Limb (tissue), 2 donors: ENCODE results near the gene FLYWCH1.

Experiments
- DNase-seq, 2 donors: peaks; one replicate each; pipeline ENCODE4 v3.0.0-alpha.2; 2016; ENCODE audit errors: extremely low spot score in 2 of 2

The FLYWCH1 gene

DNA sequence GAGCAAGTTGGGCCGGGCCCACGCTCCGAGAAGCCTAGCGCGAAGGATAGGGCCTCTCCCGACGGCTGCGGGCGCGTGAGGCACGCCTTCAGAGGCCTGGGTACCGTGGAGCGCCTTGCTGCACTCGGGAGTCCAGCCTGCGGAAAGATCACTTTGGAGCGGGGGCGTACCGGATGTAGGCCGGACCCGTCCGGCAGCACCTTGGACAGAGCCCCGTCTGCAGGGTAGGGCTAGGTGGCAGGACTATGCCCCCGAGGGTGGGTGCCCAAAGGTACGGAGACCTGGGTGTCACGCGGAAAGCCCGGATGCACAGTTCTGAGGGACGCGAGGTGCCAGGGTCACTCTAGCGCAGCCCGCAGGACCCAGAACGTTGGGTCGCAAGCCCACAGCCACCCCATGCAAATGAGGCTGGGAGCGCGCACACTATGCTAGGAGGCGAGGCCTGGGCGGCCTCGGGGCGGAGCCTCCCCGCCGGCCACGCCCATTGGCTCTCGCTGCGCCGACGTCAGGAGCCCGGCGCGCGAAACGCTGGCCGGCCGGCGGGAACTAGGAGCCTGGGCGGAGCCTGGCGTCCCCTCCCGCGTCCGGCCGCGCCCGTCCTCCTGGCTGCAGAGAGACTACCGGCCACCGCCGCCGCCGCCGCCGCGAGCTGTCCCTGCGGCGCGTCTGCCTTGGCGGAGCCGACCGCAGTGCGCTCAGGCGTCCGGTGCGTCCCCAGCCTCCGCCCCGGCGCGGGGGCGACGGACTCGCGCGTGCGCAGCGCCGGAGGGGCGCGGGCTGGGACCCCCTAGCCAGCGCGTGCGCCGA lies 57.2 kb downstream of the FLYWCH1 start, which contains the start of gene PAQR4:
TSS of gene PAQR4 (plus strand) at position 611 of the 807 bp plus-strand sequence. CDS start 327 bp downstream, outside the sequence.
- DNase-seq, result peak; percentile 87 to 90

DNA sequence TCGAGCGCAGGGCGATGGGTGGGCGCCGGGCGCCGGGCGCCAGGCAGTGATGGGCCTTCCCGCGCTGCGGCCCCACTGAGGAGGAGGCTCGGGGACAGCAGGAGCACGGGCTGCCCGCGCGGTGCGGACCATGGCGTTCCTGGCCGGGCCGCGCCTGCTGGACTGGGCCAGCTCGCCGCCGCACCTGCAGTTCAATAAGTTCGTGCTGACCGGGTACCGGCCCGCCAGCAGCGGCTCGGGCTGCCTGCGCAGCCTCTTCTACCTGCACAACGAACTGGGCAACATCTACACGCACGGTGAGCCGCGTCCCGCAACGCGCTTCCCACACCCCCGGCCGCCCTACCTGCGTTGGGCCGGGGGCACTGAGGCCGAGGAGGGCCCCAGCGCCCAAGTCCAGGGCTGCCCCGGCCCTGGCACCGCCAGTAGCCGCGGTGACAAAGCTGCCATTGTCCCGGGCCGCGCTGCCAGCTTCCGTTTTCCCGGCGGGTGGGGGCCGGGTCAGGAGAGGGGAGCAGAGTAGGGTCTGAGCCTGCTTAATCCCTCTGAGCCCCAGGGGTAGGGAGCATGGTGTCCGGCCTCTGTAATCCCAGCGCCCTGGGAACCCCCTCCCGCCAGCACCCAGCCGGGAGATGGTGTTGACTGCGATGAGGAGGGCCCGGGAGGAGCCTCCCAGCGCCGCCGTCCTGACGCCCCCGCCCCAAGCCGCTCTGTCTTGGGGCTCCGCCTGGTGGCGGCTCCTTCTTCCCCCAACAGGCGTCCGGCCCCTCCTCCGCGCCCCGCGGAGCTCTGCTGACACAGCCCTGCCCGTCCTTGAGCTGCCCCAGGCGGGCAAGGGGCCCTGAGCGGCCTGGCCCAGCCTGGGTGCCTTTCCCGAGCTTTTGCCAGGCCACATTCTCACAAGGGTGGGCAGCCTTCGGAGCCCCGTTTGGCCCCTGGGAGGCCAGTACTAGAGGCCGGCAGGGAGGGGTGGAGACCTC lies 58.1 kb downstream of the FLYWCH1 start:
- no peak for DNase-seq

DNA sequence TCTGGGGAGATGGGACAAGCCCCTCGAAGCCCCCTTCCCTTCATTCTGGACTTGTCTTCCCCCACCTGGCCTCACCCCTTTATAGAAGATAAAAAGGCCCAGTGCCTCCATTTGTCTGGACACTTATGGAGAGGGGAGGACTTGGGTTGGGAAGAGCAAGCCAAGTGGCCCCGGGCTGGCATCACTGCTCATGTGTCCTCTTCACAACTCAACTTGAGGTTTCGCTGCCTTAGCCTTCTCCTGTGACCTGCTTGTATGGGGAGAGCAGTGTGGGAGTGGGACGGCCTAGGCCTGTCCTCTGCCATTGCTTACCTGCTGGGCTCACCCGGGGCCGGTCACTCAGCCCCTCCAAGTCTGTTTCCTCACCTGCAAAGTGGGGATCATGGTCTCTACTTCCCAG lies 58.8 kb downstream of the FLYWCH1 start:
- DNase-seq, result no peak

DNA sequence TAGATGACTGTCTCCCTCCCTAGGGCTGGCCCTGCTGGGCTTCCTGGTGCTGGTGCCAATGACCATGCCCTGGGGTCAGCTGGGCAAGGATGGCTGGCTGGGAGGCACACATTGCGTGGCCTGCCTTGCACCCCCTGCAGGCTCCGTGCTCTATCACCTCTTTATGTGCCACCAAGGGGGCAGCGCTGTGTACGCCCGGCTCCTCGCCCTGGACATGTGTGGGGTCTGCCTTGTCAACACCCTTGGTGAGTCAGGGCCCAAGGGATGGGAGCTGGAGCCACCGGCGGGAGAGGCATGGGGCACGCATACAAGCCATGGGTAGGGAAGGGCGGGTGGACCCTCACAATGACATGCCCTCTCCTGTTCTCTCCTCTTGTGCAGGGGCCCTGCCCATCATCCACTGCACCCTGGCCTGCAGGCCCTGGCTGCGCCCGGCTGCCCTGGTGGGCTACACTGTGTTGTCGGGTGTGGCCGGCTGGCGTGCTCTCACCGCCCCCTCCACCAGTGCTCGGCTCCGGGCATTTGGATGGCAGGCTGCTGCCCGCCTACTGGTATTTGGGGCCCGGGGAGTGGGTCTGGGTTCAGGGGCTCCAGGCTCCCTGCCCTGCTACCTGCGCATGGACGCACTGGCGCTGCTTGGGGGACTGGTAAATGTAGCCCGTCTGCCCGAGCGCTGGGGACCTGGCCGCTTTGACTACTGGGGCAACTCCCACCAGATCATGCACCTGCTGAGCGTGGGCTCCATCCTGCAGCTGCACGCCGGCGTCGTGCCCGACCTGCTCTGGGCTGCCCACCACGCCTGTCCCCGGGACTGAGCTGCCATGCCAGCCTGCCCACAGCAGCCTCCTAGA lies 59.6 kb downstream of the FLYWCH1 start:
- no peak for DNase-seq

DNA sequence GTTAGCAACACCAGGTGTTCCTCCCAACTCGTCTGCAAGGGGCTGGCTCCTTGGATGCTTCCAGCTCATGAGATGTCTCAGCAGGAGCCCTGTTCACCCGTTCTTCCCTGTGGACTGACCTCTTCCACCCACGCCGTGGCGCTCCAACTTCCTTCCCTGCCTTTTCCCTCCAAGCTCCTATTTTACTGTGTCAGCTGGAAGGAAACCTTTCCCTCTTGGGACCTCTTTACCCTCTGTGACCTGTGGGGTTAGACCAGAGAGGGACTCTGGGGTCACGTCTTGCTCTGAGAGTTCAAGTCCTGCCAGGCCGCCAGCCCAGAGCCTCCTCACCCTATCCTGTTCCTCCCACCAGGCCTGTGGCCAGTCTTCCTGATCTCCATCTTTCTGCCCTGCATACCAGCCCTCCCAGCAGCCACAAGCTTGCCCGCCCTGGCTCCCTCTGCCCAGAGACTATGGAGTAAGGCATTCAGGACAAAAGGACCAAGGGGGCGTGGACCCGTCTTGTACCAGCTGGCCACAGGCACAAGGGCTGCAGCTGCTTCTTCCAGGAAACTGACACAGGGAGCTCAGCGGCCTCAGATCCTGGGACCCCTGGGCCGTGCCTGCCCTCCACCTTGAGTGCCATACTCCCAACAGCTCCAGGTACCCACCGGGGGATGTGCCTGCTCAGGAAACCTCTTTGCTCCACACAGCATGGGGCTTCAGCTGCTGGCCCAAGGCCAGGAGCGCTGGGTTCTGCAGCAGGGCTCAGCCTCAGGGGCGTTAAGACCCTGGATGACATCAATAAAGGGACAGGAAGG lies 60.5 kb downstream of the FLYWCH1 start:
- DNase-seq, result no peak

DNA sequence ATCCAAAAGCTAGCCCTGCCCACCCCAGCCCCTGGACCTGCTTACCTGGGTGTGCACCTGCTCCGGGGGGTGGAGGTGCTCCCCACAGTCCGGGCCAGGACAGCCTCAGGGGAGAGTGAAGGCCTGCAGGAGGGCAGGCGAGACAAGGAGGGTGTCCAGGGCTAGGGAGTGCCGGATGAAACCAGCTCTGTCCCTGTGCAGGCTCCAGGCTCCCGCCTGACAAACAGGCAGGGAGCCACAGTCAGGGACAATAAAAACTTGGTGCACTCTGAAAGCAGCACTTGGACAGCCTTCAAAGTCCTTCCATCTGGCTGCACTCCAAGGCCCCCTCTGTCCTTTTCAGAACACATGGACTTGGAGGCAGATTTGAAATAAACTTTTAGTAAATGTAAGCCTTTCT lies 61.4 kb downstream of the FLYWCH1 start:
- DNase-seq, result no peak

DNA sequence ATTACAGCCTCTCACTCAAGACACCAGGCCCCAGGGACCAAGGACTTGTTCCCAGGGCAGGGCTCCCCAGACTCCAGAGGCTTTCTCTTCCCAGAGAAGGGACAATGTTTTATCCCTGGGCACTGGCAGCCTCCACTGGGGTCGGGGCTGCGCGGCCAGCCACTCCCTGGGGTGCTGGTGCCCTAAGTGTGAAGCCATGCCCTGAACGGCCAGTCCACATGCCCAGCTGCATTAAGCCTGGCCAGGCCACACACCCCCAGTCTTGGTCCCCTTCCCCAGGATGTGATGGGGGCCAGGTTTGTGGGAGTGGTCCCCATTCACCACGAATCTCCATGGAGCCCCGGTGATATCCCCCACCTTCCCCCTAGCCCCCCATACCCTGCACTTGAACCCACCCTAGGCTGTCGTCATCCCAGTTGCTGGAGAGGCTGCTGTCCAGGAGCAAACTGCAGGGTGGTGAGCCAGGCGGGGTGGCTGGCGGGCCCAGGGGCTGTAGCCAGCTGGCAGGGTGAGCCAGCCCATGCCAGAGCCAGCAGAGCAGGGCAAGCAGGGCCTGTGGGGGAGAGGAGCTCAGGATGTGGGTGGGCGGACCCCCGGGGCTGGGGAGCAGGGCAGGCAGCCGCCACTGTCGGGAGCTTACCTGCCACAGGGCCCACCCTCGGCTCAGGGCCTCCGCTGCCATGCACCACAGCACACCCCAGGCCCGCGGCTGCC lies 62.0 kb downstream of the FLYWCH1 start:
- DNase-seq, result no peak

DNA sequence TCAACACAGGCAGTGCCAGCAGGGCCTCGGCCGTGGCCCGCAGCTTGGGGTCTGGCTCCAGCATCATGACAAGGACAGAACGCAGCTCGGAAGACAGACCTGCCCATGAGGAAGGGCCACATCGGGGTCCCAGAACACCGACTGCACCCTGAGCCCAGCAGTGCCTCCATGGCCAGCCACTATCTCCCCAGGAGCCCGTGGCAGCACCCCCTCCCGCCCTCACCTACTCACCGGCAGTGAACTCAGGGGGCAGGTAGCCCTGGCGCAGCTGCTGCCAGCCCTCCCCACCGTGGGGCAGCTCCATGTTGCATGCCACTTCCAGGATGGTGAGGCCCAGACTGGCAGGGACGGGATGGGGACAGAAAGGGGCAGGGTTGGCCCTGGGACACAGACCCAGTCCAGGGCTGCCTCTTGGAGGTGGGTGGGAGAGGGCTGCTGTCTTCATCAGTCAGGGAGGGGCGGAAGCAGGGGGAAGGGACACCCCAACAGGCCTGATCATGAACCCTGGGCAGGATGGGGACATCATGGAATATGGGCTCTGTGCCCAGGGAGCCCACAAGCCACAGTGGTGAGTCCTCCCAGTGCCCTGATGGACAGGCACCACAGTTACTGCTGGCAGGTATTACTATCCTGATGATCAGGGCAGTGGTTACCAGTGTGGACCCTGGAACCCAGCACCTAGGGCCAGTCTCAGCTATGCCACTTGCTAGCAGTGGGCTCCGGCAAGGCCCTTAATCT lies 62.8 kb downstream of the FLYWCH1 start:
- DNase-seq, result no peak

DNA sequence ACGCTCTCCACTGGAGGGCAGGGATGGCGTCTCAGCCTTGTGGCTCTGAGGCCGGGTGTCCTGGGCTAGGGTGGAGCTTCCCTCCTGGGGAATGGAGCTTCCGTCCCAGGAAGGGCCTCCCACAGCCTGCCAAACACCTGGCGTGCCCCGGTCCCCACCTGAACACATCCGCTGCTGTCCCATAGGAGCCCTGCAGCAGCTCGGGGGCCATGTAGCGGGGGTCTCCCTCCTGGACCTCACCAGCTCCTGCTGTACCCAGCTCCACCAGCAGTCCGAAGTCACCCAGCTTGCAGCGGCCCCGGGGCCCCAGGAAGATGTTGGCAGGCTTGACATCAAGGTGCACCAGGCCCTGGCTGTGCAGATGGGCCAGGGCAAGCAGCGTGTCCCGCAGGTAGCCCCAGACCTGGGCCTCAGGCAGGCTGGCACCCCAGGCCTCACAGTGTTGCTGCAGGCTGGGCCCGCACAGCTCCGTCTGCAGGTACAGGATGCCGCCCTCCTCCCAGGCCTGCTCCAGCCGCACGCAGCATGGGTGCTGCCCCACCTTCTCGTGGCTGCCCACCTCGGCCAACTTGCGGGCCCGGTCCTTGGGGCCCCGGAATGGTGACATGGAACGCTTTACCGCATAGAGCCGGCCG lies 63.5 kb downstream of the FLYWCH1 start:
- DNase-seq, result no peak

DNA sequence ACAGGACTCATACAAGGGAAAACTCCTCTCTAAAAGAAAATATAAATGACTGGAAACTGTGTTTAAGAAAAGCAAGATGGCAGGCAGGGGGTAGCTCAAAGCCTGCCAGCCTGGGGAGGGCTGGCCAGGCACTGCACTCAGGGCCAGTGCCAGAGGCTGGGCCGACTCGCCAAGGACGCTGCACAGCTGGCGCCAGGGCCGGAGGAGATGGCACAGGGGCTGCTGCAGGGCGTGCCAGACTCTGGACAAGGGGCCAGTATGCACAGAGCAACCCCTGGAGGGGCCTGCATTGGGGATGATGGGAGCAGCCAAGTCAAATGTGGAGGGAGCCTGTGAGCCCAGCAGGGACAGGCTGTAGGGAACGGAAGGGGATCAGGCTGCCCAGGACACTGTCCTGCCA lies 64.5 kb downstream of the FLYWCH1 start:
- DNase-seq, result no peak

DNA sequence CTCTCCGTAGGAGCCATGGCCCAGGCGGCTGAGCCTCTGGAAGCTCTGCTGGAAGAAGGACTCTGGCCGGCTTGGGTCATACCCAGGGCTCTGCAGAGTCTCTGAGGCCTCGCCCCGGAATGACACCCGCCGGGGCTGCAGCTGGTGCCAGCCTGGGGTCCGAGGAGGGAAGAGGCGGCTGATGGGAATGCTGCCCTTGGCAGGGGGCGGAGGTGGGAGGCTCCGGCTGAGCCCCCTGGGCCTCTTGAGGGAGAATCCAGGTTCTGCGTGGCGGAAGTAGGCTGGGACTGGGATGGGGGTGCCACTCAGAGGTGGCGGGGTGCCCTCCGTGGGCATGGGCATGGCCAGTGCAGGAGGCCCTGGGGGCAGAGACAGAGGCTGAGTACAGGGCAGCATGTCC lies 64.9 kb downstream of the FLYWCH1 start:
- DNase-seq, result no peak

DNA sequence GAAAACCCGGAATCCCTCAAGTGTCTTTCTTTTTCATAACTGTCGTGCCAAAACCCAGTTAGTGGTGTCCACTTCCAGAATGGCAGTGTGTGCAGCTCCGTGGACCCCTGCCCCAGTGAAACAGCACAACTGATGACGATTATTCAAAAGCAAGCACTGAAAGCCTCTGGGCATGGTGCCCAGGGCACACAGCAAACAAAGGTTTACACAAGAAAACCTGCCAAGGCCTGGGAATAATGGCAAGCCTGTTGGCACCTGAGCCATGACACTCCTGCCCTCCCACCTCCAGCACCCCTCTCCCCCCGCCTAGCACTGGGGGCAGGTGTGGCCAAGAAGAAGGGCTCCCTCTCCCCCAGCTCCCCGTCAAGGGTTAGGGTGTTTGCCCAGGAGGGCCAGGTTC lies 65.7 kb downstream of the FLYWCH1 start:
- no peak for DNase-seq

DNA sequence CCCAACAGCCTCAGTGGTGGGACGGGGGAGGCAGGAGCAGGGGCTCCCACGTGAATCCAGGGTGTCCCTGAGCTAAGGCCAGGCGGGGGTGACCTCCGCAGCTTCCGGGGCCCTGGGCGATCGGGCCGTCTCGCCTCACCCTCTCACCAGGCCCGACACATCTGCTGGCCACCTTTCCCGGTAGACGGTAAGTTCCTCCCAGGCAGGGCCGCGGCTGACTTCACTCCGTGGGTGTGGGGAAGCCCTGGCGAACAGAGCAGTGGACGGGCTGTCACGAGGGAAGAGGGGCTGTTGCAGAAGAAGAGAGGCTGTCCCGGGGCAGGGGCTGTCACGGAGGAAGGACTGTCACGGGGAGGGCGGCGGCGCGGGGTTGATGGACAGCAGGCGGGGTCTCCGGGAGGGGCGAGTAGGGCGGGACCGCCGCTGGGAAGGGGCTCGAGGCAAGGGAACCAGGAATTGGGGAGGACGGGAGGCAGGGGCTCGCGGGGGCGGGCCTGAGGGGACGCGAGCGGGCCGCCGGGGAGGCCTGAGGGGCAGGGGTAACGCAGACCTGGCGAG lies 68.0 kb downstream of the FLYWCH1 start:
- DNase-seq, result no peak

DNA sequence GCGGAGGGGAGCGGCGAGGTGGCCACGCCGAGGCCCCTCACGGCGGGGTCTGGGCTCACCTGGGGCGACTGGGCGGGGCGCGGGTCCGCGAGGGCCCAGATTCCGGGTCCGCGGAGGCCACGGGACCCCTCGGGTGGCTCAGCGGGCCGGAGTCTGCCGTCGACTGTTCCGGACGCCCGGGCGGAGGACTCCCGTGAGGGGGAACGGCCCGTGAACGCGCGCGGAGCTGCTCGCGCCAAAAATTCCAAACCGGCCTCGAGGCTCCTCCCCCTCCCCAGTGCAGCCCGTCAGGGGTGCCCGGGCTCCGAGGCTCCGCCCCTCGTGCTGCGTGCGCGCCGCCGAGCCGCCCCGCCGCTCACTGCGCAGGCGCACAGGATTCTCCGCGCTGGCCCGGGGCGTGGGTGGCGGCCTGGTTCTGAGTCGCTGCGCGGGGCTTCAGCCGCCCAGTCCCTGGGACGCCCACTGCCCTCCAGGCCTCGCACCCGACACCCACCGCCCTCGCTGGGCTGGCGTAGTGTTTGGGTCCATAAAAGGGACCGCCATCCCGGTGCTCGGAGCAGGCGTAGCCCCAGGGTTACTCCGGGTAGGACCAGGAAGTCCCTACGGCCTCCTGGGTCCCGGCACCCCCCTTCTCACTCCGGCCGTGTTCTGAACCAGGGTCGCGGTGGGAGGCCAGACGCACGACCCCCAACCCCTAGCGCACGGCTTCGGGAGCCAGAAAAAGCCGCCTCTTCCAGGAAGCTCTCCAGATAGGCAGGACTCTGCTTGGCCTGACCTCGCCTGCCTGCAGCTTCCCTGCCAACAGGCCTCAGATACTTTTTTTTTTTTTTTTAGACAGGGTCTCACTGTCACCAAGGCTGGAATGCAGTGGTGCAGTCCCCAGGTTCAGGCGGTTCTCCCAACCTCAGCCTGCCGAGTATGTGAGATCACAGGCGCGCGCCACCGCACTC lies 68.8 kb downstream of the FLYWCH1 start, which contains the start of gene PKMYT1:
TSS of gene PKMYT1 (minus strand) at position 220 of the 950 bp plus-strand sequence. CDS start 789 bp downstream, outside the sequence.
- DNase-seq, result peak; percentile 93 to 96

DNA sequence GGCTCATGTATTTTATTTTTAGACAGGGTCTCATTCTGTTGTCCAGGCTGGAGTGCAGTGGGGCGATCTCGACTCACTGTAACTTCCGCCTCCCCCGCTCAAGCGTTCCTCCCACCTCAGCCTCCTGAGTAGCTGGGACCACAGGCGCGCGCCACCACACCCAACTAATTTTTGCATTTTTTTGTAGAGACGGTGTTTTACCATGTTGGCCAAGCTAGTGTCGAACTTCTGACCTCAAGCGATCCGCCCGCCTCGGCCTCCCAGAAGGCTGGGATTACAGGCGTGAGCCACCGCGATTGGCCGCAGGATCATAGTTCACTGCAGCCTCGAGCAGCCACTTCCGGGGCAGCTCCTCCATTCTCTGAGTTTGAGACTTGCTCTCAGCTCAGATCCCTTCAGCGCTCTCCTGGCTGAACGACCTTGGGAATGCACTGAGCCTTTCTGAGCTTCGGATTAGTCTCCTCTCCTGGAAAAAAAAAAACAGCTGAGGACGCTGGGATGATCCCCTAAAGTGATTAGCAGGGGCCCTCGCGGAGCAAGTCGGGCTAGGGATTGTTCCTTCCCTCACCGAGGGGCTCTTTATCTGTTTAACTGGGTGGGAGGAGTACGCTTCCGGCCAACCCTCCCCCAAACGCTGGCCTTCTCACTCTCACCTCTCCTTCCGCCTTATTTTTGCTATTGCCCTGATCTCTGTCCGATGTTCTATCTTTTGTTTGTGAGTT lies 69.6 kb downstream of the FLYWCH1 start:
- DNase-seq, result no peak

DNA sequence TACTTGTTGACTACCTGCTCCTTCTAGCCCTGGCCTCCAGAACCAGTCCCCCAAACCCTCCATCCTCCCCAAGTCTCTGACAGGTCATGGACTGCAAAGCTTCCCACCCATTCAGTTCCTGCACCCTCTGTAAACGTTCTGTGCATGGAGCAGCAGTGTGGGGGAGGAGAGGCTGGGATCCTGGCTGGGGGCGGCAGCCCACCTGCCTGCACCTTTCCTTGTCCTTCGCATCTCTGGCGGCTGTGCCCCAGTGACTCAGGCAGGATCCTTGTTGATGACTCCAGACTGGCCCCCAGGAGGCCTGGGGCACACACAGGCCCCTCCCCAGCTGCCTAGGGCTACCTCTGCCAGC lies 70.1 kb downstream of the FLYWCH1 start:
- DNase-seq, result no peak

DNA sequence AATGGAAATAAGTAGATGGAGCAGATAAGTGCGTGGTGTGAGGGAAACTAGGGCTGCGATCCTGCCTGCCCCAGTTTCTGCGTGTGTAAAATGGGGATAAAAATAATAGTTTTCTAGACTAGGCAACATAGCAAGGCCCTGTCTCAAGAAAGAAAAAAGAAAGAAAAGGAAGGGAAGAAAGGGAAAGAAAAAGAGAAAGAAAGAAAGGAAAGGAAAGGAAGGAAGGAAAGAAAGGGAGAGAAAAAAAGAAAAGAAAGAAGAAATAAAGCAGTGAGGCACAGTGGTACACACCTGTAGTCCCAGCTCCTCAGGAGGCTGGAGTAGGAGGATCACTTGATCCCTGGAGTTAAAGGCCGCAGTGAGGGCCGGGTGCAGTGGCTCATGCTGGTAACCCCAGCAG lies 70.7 kb downstream of the FLYWCH1 start:
- DNase-seq, result no peak
